Left lung (tissue), 10 donors: ENCODE data around the gene C19orf12. TPM values are rescaled to one million over a fixed set of nuclear protein-coding genes. Genes with fewer than 3 reads are reported as not detected.

Experiments used
- ATAC-seq: fragments of 200-7000 bp; cut with Tn5 transposase; one replicate; pipeline ENCODE4 v1.9.1; 2020; ENCODE audit warnings: moderate library complexity
- DNase-seq, 4 donors: peaks; one replicate each; pipeline ENCODE4 v3.0.0-alpha.2; 2013 to 2020
- H3K27ac ChIP-seq, 2 donors: fragments of 200-600 bp; sonication (generic) in 1 of 2; one replicate each; pipeline versions ENCODE4 v1.5.0 to v1.8.0; 2020 to 2021
- H3K27me3 ChIP-seq, 2 donors: fragments of 200-600 bp; sonication (generic) in 1 of 2; one replicate each; pipeline versions ENCODE4 v1.5.0 to v1.8.0; 2020 to 2021
- H3K36me3 ChIP-seq, 2 donors: fragments of 200-600 bp; sonication (generic) in 1 of 2; one replicate each; pipeline versions ENCODE4 v1.5.0 to v1.8.0; 2020 to 2021
- H3K4me1 ChIP-seq, 2 donors: fragments of 200-600 bp; one replicate each; pipeline ENCODE4 v1.8.0; 2021
- H3K4me3 ChIP-seq, 2 donors: fragments of 200-600 bp; sonication (generic) in 1 of 2; one replicate each; pipeline versions ENCODE4 v1.5.0 to v1.8.0; 2020 to 2021; ENCODE audit warnings: mild to moderate bottlenecking in 1 of 2
- H3K9me3 ChIP-seq, 2 donors: fragments of 200-600 bp; sonication (generic) in 1 of 2; one replicate each; pipeline versions ENCODE4 v1.5.0 to v1.8.0; 2020 to 2021
- CTCF ChIP-seq, 2 donors: fragments of 200-600 bp; sonication (generic) in 1 of 2; IDR thresholded peaks; one replicate each; pipeline versions ENCODE4 v1.5.0 to v1.8.0; 2021; ENCODE audit warnings: antibody characterized with exemption in 2 of 2
- intact Hi-C, 2 donors: fragments of 100-400 bp; cut with DNase I; formaldehyde crosslinking; loops; one replicate each; pipeline versions ENCODE4 v1.11.2 to v1.14.2; 2022
- polyA plus RNA-seq, 6 donors: library from polyadenylated mRNA; unstranded; fragments of 120-200 nt; gene quantifications; one replicate each; pipeline ENCODE4 v1.2.1, GENCODE V29; 2013; ENCODE audit not compliant: insufficient read length in 6 of 6
- total RNA-seq, 2 donors: library from RNA; stranded (reverse); fragmentation: NEBNext Ultra II Directional; extraction: Animal tissue kit (Norgen Biotek cat#: 25700); gene quantifications; one replicate each; pipeline ENCODE4 v1.2.1, GENCODE V29; 2021
- donor health status: DM: no; HTN: yes; CAD: no.
- donor health status: DM: no; HTN: no; CAD: no.

C19orf12 gene
- total and polyA plus RNA-seq, 8 donors: 18.6 to 25.6 (median 21.7) TPM

GRCh38 chr19:29655648-29656335, 59.3 kb downstream of the C19orf12 start:
- DNase-seq (no peak), ATAC-seq (no peak)
- H3K4me1 ChIP-seq: no peaks in the 10 kb centered on the region
- intact Hi-C loops: no loop called here
- no peak overlapping the region for H3K4me3 ChIP-seq
- H3K27me3 ChIP-seq: peaks cover 0 to 6% of the 10 kb centered on the region in 2 donors
- H3K27ac ChIP-seq: no peak overlapping the region
- H3K9me3 ChIP-seq: peaks cover 0 to 3% of the 10 kb centered on the region in 2 donors
- no peak for TF ChIP-seq CTCF (IDR thresholded peaks at IDR 0.05)
- H3K36me3 ChIP-seq: no peaks in the 10 kb centered on the region

GRCh38 chr19:29653398-29653797, 61.7 kb downstream of the C19orf12 start:
- Histone ChIP-seq H3K4me3 (no peak overlapping the region), H3K27ac (no peak overlapping the region), H3K27me3 (peaks cover 0 to 6% of the 10 kb centered on the region in 2 donors), H3K36me3 (no peaks in the 10 kb centered on the region), H3K4me1 (no peaks in the 10 kb centered on the region), H3K9me3 (peaks cover 0 to 3% of the 10 kb centered on the region in 2 donors)
- ATAC-seq (no peak), DNase-seq (no peak)
- TF ChIP-seq CTCF (IDR thresholded peaks at IDR 0.05): no peak
- intact Hi-C loops: no loop called here

- ATAC-seq (no peak), DNase-seq (no peak)
- Histone ChIP-seq H3K27me3 (peaks cover 0 to 6% of the 10 kb centered on the region in 2 donors), H3K9me3 (peaks cover 0 to 3% of the 10 kb centered on the region in 2 donors), H3K36me3 (no peaks in the 10 kb centered on the region), H3K4me3 (no peak overlapping the region), H3K4me1 (no peaks in the 10 kb centered on the region), H3K27ac (no peak overlapping the region)
- intact Hi-C loops: no loop called here
- TF ChIP-seq CTCF (IDR thresholded peaks at IDR 0.05): no peak
These were observed 63.3 kb downstream of the C19orf12 start for GRCh38 chr19:29651622-29652394.

GRCh38 chr19:29650772-29651387, 64.2 kb downstream of the C19orf12 start:
- no peak for ATAC-seq
- no peaks in the 10 kb centered on the region for H3K36me3 ChIP-seq
- H3K4me3 ChIP-seq: no peak overlapping the region
- intact Hi-C loops: no loop called here
- H3K27ac ChIP-seq: no peak overlapping the region
- peaks cover 0 to 6% of the 10 kb centered on the region in 2 donors for H3K27me3 ChIP-seq
- DNase-seq: no peak
- H3K4me1 ChIP-seq: peaks cover 0 to 3% of the 10 kb centered on the region in 2 donors
- no peak for TF ChIP-seq CTCF (IDR thresholded peaks at IDR 0.05)
- peaks cover 0 to 3% of the 10 kb centered on the region in 2 donors for H3K9me3 ChIP-seq

Other genes with a start within 250 kb of the C19orf12 start
- gene VSTM2B, start 189.3 kb downstream of the C19orf12 start, total RNA-seq: not detected
- not detected for gene VSTM2B, start 189.3 kb downstream of the C19orf12 start, polyA plus RNA-seq
- gene POP4, start 109.0 kb downstream of the C19orf12 start, total RNA-seq: 10 to 100 TPM; 49.2 to 66.9 TPM
- 10 to 100 TPM; 51.2 to 56.6 (median 54.4) TPM for gene POP4, start 109.0 kb downstream of the C19orf12 start, polyA plus RNA-seq
- 1 to 10 TPM; 6.1 to 8.5 TPM for gene PLEKHF1, start 49.8 kb downstream of the C19orf12 start, total RNA-seq
- 1 to 10 TPM in 5 of 6 donors, under 1 TPM in 1; 1.00 to 1.7 (median 1.1) TPM for gene PLEKHF1, start 49.8 kb downstream of the C19orf12 start, polyA plus RNA-seq
- 1 to 10 TPM; 4.2 to 4.7 TPM for gene CCNE1, start 96.7 kb upstream of the C19orf12 start, total RNA-seq
- 1 to 10 TPM; 3.6 to 5.8 (median 4.4) TPM for gene CCNE1, start 96.7 kb upstream of the C19orf12 start, polyA plus RNA-seq
- gene URI1, start 227.0 kb upstream of the C19orf12 start, total RNA-seq: 10 to 100 TPM; 36.3 to 47.6 TPM
- 100 to 1,000 TPM in 3 of 6 donors, 10 to 100 TPM in 3; 84.7 to 104 (median 99.5) TPM for gene URI1, start 227.0 kb upstream of the C19orf12 start, polyA plus RNA-seq